ENCODE data around the gene PEMT. TPM values are rescaled to one million over a fixed set of nuclear protein-coding genes. Genes with fewer than 3 reads are reported as not detected.
"Not testable (repeated sequence)": the region's sequence is repeated elsewhere in the genome, so short reads cannot be mapped to it uniquely, and the experiment has no call there.

Gene PEMT
- polyA plus RNA-seq, 2 donors: 27.2 to 34.2 TPM

- whole genome bisulfite sequencing, 2 donors: 95 to 98% methylated on average over 3 of the region's 3 CpGs
- H3K27ac ChIP-seq (ENCODE audit: low read depth in 2 of 2, low read length in 1 of 2): no peak overlapping the region
Observed at GRCh38 chr17:17469996-17470395, 121.5 kb downstream of the PEMT start.

GRCh38 chr17:17469358-17469757, 122.2 kb downstream of the PEMT start:
- Histone ChIP-seq H3K9me3 (ENCODE audit: control insufficient read depth in 2 of 2, insufficient read depth in 1 of 2, low read depth in 1 of 2, low read length in 1 of 2) (no peaks in the 10 kb centered on the region), H3K4me1 (ENCODE audit: control insufficient read depth in 2 of 2, insufficient read depth in 2 of 2, low read length in 1 of 2) (no peaks in the 10 kb centered on the region), H3K27me3 (ENCODE audit: control insufficient read depth in 1 of 2, insufficient read depth in 2 of 2, low read length in 2 of 2) (no peaks in the 10 kb centered on the region), H3K4me3 (ENCODE audit: low read depth in 1 of 2, low read length in 2 of 2) (no peak overlapping the region), H3K36me3 (ENCODE audit: control insufficient read depth in 2 of 2, insufficient read depth in 2 of 2, low read length in 1 of 2) (no peaks in the 10 kb centered on the region), H3K27ac (ENCODE audit: low read depth in 2 of 2, low read length in 1 of 2) (no peak overlapping the region)
- 93 to 98% methylated on average over 4 of the region's 4 CpGs for WGBS, 2 donors

More at GRCh38 chr17:17469996-17470395, 121.5 kb downstream of the PEMT start:
- Histone ChIP-seq H3K9me3 (ENCODE audit: control insufficient read depth in 2 of 2, insufficient read depth in 1 of 2, low read depth in 1 of 2, low read length in 1 of 2) (no peaks in the 10 kb centered on the region), H3K4me3 (ENCODE audit: low read depth in 1 of 2, low read length in 2 of 2) (no peak overlapping the region), H3K27me3 (ENCODE audit: control insufficient read depth in 1 of 2, insufficient read depth in 2 of 2, low read length in 2 of 2) (no peaks in the 10 kb centered on the region), H3K4me1 (ENCODE audit: control insufficient read depth in 2 of 2, insufficient read depth in 2 of 2, low read length in 1 of 2) (no peaks in the 10 kb centered on the region), H3K36me3 (ENCODE audit: control insufficient read depth in 2 of 2, insufficient read depth in 2 of 2, low read length in 1 of 2) (no peaks in the 10 kb centered on the region)

- 72 to 78% methylated on average over 5 of the region's 5 CpGs for WGBS, 2 donors
- H3K9me3 ChIP-seq (ENCODE audit: control insufficient read depth in 2 of 2, insufficient read depth in 1 of 2, low read depth in 1 of 2, low read length in 1 of 2): no peaks in the 10 kb centered on the region
- H3K4me3 ChIP-seq (ENCODE audit: low read depth in 1 of 2, low read length in 2 of 2): no peak overlapping the region
- H3K4me1 ChIP-seq (ENCODE audit: control insufficient read depth in 2 of 2, insufficient read depth in 2 of 2, low read length in 1 of 2): no peaks in the 10 kb centered on the region
- H3K27me3 ChIP-seq (ENCODE audit: control insufficient read depth in 1 of 2, insufficient read depth in 2 of 2, low read length in 2 of 2): no peaks in the 10 kb centered on the region
- H3K36me3 ChIP-seq (ENCODE audit: control insufficient read depth in 2 of 2, insufficient read depth in 2 of 2, low read length in 1 of 2): no peaks in the 10 kb centered on the region
- H3K27ac ChIP-seq (ENCODE audit: low read depth in 2 of 2, low read length in 1 of 2): no peak overlapping the region
Observed at GRCh38 chr17:17468217-17469010, 123.1 kb downstream of the PEMT start.

- no peaks in the 10 kb centered on the region for H3K27me3 ChIP-seq (ENCODE audit: control insufficient read depth in 1 of 2, insufficient read depth in 2 of 2, low read length in 2 of 2)
- no peaks in the 10 kb centered on the region for H3K36me3 ChIP-seq (ENCODE audit: control insufficient read depth in 2 of 2, insufficient read depth in 2 of 2, low read length in 1 of 2)
- no peak overlapping the region for H3K27ac ChIP-seq (ENCODE audit: low read depth in 2 of 2, low read length in 1 of 2)
- WGBS, 2 donors: 51 to 60% methylated on average over 5 of the region's 5 CpGs
- H3K4me3 ChIP-seq (ENCODE audit: low read depth in 1 of 2, low read length in 2 of 2): no peak overlapping the region
- H3K4me1 ChIP-seq (ENCODE audit: control insufficient read depth in 2 of 2, insufficient read depth in 2 of 2, low read length in 1 of 2): no peaks in the 10 kb centered on the region
- H3K9me3 ChIP-seq (ENCODE audit: control insufficient read depth in 2 of 2, insufficient read depth in 1 of 2, low read depth in 1 of 2, low read length in 1 of 2): no peaks in the 10 kb centered on the region
Observed at GRCh38 chr17:17467720-17468119, 123.8 kb downstream of the PEMT start.

GRCh38 chr17:17467016-17467415, 124.5 kb downstream of the PEMT start:
- Histone ChIP-seq H3K36me3 (ENCODE audit: control insufficient read depth in 2 of 2, insufficient read depth in 2 of 2, low read length in 1 of 2) (no peaks in the 10 kb centered on the region), H3K27ac (ENCODE audit: low read depth in 2 of 2, low read length in 1 of 2) (no peak overlapping the region), H3K9me3 (ENCODE audit: control insufficient read depth in 2 of 2, insufficient read depth in 1 of 2, low read depth in 1 of 2, low read length in 1 of 2) (no peaks in the 10 kb centered on the region), H3K27me3 (ENCODE audit: control insufficient read depth in 1 of 2, insufficient read depth in 2 of 2, low read length in 2 of 2) (no peaks in the 10 kb centered on the region), H3K4me3 (ENCODE audit: low read depth in 1 of 2, low read length in 2 of 2) (no peak overlapping the region), H3K4me1 (ENCODE audit: control insufficient read depth in 2 of 2, insufficient read depth in 2 of 2, low read length in 1 of 2) (no peaks in the 10 kb centered on the region)
- WGBS, 2 donors: 66 to 75% methylated on average over 5 of the region's 5 CpGs

- no peak overlapping the region for H3K27ac ChIP-seq (ENCODE audit: low read depth in 2 of 2, low read length in 1 of 2)
Observed at GRCh38 chr17:17466511-17466910, 125.0 kb downstream of the PEMT start.

GRCh38 chr17:17465878-17466277, 125.6 kb downstream of the PEMT start:
- H3K27ac ChIP-seq (ENCODE audit: low read depth in 2 of 2, low read length in 1 of 2); H3K4me3 ChIP-seq (ENCODE audit: low read depth in 1 of 2, low read length in 2 of 2); H3K36me3 ChIP-seq (ENCODE audit: control insufficient read depth in 2 of 2, insufficient read depth in 2 of 2, low read length in 1 of 2); H3K4me1 ChIP-seq (ENCODE audit: control insufficient read depth in 2 of 2, insufficient read depth in 2 of 2, low read length in 1 of 2); H3K9me3 ChIP-seq (ENCODE audit: control insufficient read depth in 2 of 2, insufficient read depth in 1 of 2, low read depth in 1 of 2, low read length in 1 of 2); H3K27me3 ChIP-seq (ENCODE audit: control insufficient read depth in 1 of 2, insufficient read depth in 2 of 2, low read length in 2 of 2): not testable (repeated sequence)
- 41 to 48% methylated on average over 1 of the region's 1 CpG for WGBS, 2 donors

More at GRCh38 chr17:17466511-17466910, 125.0 kb downstream of the PEMT start:
- no peak overlapping the region for H3K4me3 ChIP-seq (ENCODE audit: low read depth in 1 of 2, low read length in 2 of 2)
- H3K36me3 ChIP-seq (ENCODE audit: control insufficient read depth in 2 of 2, insufficient read depth in 2 of 2, low read length in 1 of 2): no peaks in the 10 kb centered on the region
- no peaks in the 10 kb centered on the region for H3K9me3 ChIP-seq (ENCODE audit: control insufficient read depth in 2 of 2, insufficient read depth in 1 of 2, low read depth in 1 of 2, low read length in 1 of 2)
- no peaks in the 10 kb centered on the region for H3K4me1 ChIP-seq (ENCODE audit: control insufficient read depth in 2 of 2, insufficient read depth in 2 of 2, low read length in 1 of 2)
- 55 to 69% methylated on average over 5 of the region's 5 CpGs for WGBS, 2 donors
- no peaks in the 10 kb centered on the region for H3K27me3 ChIP-seq (ENCODE audit: control insufficient read depth in 1 of 2, insufficient read depth in 2 of 2, low read length in 2 of 2)

- H3K36me3 ChIP-seq (ENCODE audit: control insufficient read depth in 2 of 2, insufficient read depth in 2 of 2, low read length in 1 of 2): no peaks in the 10 kb centered on the region
- H3K4me3 ChIP-seq (ENCODE audit: low read depth in 1 of 2, low read length in 2 of 2): no peak overlapping the region
- no peaks in the 10 kb centered on the region for H3K9me3 ChIP-seq (ENCODE audit: control insufficient read depth in 2 of 2, insufficient read depth in 1 of 2, low read depth in 1 of 2, low read length in 1 of 2)
- H3K27me3 ChIP-seq (ENCODE audit: control insufficient read depth in 1 of 2, insufficient read depth in 2 of 2, low read length in 2 of 2): no peaks in the 10 kb centered on the region
- H3K27ac ChIP-seq (ENCODE audit: low read depth in 2 of 2, low read length in 1 of 2): no peak overlapping the region
- WGBS, 2 donors: 82 to 83% methylated on average over 6 of the region's 6 CpGs
- no peaks in the 10 kb centered on the region for H3K4me1 ChIP-seq (ENCODE audit: control insufficient read depth in 2 of 2, insufficient read depth in 2 of 2, low read length in 1 of 2)
Observed at GRCh38 chr17:17463821-17464220, 127.7 kb downstream of the PEMT start.

GRCh38 chr17:17462048-17462824, 129.3 kb downstream of the PEMT start:
- H3K9me3 ChIP-seq (ENCODE audit: control insufficient read depth in 2 of 2, insufficient read depth in 1 of 2, low read depth in 1 of 2, low read length in 1 of 2): no peaks in the 10 kb centered on the region
- no peak overlapping the region for H3K4me3 ChIP-seq (ENCODE audit: low read depth in 1 of 2, low read length in 2 of 2)
- H3K4me1 ChIP-seq (ENCODE audit: control insufficient read depth in 2 of 2, insufficient read depth in 2 of 2, low read length in 1 of 2): no peaks in the 10 kb centered on the region
- no peaks in the 10 kb centered on the region for H3K36me3 ChIP-seq (ENCODE audit: control insufficient read depth in 2 of 2, insufficient read depth in 2 of 2, low read length in 1 of 2)
- H3K27ac ChIP-seq (ENCODE audit: low read depth in 2 of 2, low read length in 1 of 2): no peak overlapping the region
- no peaks in the 10 kb centered on the region for H3K27me3 ChIP-seq (ENCODE audit: control insufficient read depth in 1 of 2, insufficient read depth in 2 of 2, low read length in 2 of 2)
- WGBS, 2 donors: 72 to 74% methylated on average over 15 of the region's 15 CpGs

Measured in esophagus (tissue), 2 donors.